Fibroblast of the aortic adventitia (primary cell): ENCODE results near the gene RASGRP2. TPM values are rescaled to one million over a fixed set of nuclear protein-coding genes. Genes with fewer than 3 reads are reported as not detected.
A peak's percentile ranks its signal among the peaks of the same experiment; 100 is the strongest.

Experiments
- DNase-seq: peaks from one replicate; pipeline ENCODE4 v3.0.0-alpha.2; 2010; ENCODE audit warnings: low read depth
- H3K4me3 ChIP-seq: 2 replicates; pipeline ENCODE4 v1.5.1; 2011; ENCODE audit warnings: low read depth, mild to moderate bottlenecking, control low read depth, low read length, moderate library complexity
- CTCF ChIP-seq: IDR thresholded peaks from 2 replicates; pipeline ENCODE4 v1.5.1; 2011; ENCODE audit warnings: mild to moderate bottlenecking, low read length, control low read depth, inconsistent platforms; ENCODE audit not compliant: insufficient read depth
- total RNA-seq: library from RNA; depleted of rRNA; stranded (reverse); fragments of >200 nt; gene quantifications from 2 replicates; pipeline ENCODE4 v1.2.3, GENCODE V29; 2012; ENCODE audit warnings: low replicate concordance

Gene RASGRP2
- total RNA-seq, 1 donor = not detected

- H3K4me3 ChIP-seq = peak overlapping the region; percentile 97
- TF ChIP-seq CTCF = no peak
- peak; percentile 79 for DNase-seq
Measured at GRCh38 chr11:64777449-64778222, 33.7 kb upstream of the RASGRP2 start.

DNA sequence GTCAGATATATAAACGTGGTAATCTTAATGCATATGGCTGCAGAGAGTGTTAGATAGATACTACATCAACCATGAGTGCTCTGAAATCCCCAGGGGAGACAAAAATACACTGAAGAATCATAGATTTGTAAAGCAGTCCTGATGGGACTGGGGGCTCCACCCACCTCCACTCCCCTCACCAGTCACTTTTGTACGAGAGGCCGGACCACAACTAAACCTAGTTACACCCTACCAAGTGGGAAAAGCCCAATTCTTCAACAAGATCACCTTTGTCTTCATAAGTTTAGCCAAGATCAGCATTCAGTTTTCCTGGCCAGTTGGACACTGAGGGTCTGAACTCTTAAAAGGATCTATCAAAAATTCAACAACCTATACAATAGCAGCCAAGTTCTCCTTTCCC, 32.9 kb upstream of the RASGRP2 start:
- no peak for DNase-seq
- TF ChIP-seq CTCF = no peak
- peak overlapping the region; percentile 97 for H3K4me3 ChIP-seq

DNA sequence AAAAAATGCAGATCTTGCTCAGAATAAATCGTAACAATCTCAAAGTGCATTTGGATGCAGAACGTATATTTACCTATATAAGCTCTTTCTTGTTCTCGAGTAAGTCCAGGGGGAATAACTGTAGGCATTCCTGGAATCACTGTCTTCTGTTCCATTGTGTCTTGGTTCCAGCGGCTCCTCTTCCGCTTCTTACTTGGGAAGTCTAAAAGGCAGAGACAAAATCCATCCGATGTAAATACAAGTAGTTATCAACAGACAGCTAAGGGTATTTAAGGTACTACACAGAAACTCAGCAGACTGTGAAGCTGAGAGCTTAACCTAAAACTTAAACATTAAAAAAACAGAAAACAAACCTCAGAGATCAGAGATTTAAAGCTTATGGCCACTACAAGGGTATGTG, 32.5 kb upstream of the RASGRP2 start:
- H3K4me3 ChIP-seq = peak overlapping the region; percentile 97
- DNase-seq = no peak
- no peak for TF ChIP-seq CTCF

GRCh38 chr11:64774144-64774543, 30.2 kb upstream of the RASGRP2 start:
- DNase-seq = no peak
- TF ChIP-seq CTCF = no peak
- no peak overlapping the region for H3K4me3 ChIP-seq

DNA sequence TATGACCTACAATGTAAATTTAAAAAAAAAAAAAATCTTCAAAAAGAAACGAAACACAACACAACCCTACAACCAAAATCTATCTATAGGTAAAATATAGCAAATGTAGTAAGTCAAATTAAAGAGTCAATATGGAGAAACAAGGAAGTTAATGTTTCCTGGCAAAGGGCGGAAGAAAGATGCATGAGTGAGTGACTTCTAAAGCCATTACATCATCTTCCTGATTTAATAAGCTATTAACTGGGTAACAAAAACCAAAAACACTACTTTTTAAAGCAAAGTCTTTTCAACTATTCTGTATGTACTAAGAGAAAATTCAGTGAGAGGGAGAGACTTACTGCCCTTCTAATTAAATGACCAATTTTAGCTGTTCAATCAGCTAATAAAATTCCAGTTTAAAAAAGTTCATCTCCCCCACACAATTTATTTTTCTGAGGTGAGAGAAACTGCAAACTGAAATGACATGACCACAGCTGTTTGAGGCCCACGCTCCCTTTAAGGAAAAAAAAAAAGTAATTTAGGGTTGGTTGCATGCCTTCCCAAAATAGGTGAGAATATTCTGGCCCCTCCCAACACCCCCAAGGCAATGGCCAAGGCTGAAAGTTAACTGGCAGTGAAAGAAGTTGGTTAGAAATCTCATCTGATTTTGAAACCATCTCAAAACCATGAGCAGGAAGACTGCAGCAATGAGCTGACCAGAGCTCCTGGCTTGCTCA, 28.5 kb upstream of the RASGRP2 start:
- no peak for DNase-seq
- TF ChIP-seq CTCF = no peak
- H3K4me3 ChIP-seq = no peak overlapping the region

GRCh38 chr11:64771861-64772260, 27.9 kb upstream of the RASGRP2 start:
- DNase-seq = no peak
- no peak for TF ChIP-seq CTCF
- no peak overlapping the region for H3K4me3 ChIP-seq
